Astrocyte (in vitro differentiated cells and primary cell): ENCODE results near the gene SIK3.

Source experiments
- CTCF ChIP-seq: IDR thresholded peaks from 2 replicates; pipeline ENCODE4 v1.5.1; 2011; ENCODE audit warnings: low read depth, mild to moderate bottlenecking, inconsistent platforms, low read length, moderate library complexity; ENCODE audit not compliant: insufficient read depth
- EZH2 ChIP-seq: IDR thresholded peaks from 2 replicates; pipeline ENCODE4 v1.6.1; 2012; ENCODE audit warnings: mild to moderate bottlenecking, low read length, inconsistent platforms; ENCODE audit not compliant: insufficient read depth

- TF ChIP-seq CTCF (no peak), EZH2 (no peak)
Measured at GRCh38 chr11:116813170-116813569, 285.1 kb downstream of the SIK3 start.
